ENCODE results near the gene FTSJ1.

The FTSJ1 gene

GRCh38 chrX:48458711-48459110, 17.3 kb upstream of the FTSJ1 start:
- TF ChIP-seq CTCF (IDR thresholded peaks at IDR 0.05; ENCODE audit: low read length, missing control alignments), result no peak
- DNase-seq (ENCODE audit: low read depth), result no peak
- H3K4me3 ChIP-seq (replicated peaks; ENCODE audit: low read depth, low read length), result no peak overlapping the region

GRCh38 chrX:48459483-48459882, 16.5 kb upstream of the FTSJ1 start:
- TF ChIP-seq CTCF (IDR thresholded peaks at IDR 0.05; ENCODE audit: low read length, missing control alignments), result no peak
- no peak for DNase-seq (ENCODE audit: low read depth)
- no peak overlapping the region for H3K4me3 ChIP-seq (replicated peaks; ENCODE audit: low read depth, low read length)

GRCh38 chrX:48460031-48460430, 16.0 kb upstream of the FTSJ1 start:
- TF ChIP-seq CTCF (IDR thresholded peaks at IDR 0.05; ENCODE audit: low read length, missing control alignments), result no peak
- DNase-seq (ENCODE audit: low read depth), result no peak
- no peak overlapping the region for H3K4me3 ChIP-seq (replicated peaks; ENCODE audit: low read depth, low read length)

- no peak overlapping the region for H3K4me3 ChIP-seq (replicated peaks; ENCODE audit: low read depth, low read length)
- no peak for TF ChIP-seq CTCF (IDR thresholded peaks at IDR 0.05; ENCODE audit: low read length, missing control alignments)
- no peak for DNase-seq (ENCODE audit: low read depth)
Measured at GRCh38 chrX:48460606-48461005, 15.4 kb upstream of the FTSJ1 start.

- H3K4me3 ChIP-seq (replicated peaks; ENCODE audit: low read depth, low read length), result no peak overlapping the region
- no peak for DNase-seq (ENCODE audit: low read depth)
- TF ChIP-seq CTCF (IDR thresholded peaks at IDR 0.05; ENCODE audit: low read length, missing control alignments), result no peak
Measured at GRCh38 chrX:48461830-48462229, 14.2 kb upstream of the FTSJ1 start.

GRCh38 chrX:48465336-48465933, 10.6 kb upstream of the FTSJ1 start:
- DNase-seq (ENCODE audit: low read depth), result peak; percentile 79
- no peak for TF ChIP-seq CTCF (IDR thresholded peaks at IDR 0.05; ENCODE audit: low read length, missing control alignments)
- H3K4me3 ChIP-seq (replicated peaks; ENCODE audit: low read depth, low read length), result no peak overlapping the region

- peak; percentile 8 for TF ChIP-seq CTCF (IDR thresholded peaks at IDR 0.05; ENCODE audit: low read length, missing control alignments)
- DNase-seq (ENCODE audit: low read depth), result no peak
Measured at GRCh38 chrX:48466696-48467095, 9.3 kb upstream of the FTSJ1 start.

More at GRCh38 chrX:48466696-48467095, 9.3 kb upstream of the FTSJ1 start:
- no peak overlapping the region for H3K4me3 ChIP-seq (replicated peaks; ENCODE audit: low read depth, low read length)
